B cell (primary cell): ENCODE data around the gene CDIPT. TPM values are rescaled to one million over a fixed set of nuclear protein-coding genes. Genes with fewer than 3 reads are reported as not detected.
A peak's percentile ranks its signal among the peaks of the same experiment; 100 is the strongest.

Source experiments
- ATAC-seq: fragments of 200-7000 bp; cut with Tn5 transposase; one replicate; pipeline ENCODE4 v1.10.0; 2021; ENCODE audit warnings: low read depth, mild to moderate bottlenecking, moderate number of reproducible peaks, moderate library complexity
- CTCF ChIA-PET: fragments of 350-600 bp; sonication (Branson Sonifier 250); formaldehyde crosslinking; loops from one replicate; lab custom pipeline; 2021; ENCODE audit warnings: antibody characterized with exemption, inconsistent platforms; lab: Charles Lee
- POLR2A ChIA-PET: fragments of 350-600 bp; sonication (Branson Sonifier 250); formaldehyde crosslinking; loops from one replicate; lab custom pipeline; 2021; ENCODE audit warnings: antibody characterized with exemption; lab: Charles Lee
- DNase-seq: peaks from one replicate; pipeline ENCODE4 v3.0.0; 2013
- H2AFZ ChIP-seq: 2 replicates; pipeline ENCODE4 v1.6.1; 2012; ENCODE audit warnings: mild to moderate bottlenecking, low read depth, low read length; ENCODE audit not compliant: insufficient read depth, poor library complexity, severe bottlenecking
- H3K27ac ChIP-seq, 2 donors: 1 replicate in 1 of 2; 2 replicates in 1 of 2; pipeline ENCODE4 v1.5.1; 2012 to 2013; ENCODE audit warnings: low read length in 2 of 2, mild to moderate bottlenecking in 2 of 2, moderate library complexity in 1 of 2
- H3K27me3 ChIP-seq, 4 experiments: fragments of 200-600 bp in 1 of 4; sonication (generic) in 1 of 4; replicated peaks in 1 of 4; 1 replicate in 2 of 4; 2 replicates in 2 of 4; pipeline versions ENCODE4 v1.6.1 to v1.7.0; 2013 to 2016; ENCODE audit warnings: low read length in 3 of 4, mild to moderate bottlenecking in 2 of 4, mixed read lengths in 1 of 4, moderate library complexity in 1 of 4; ENCODE audit not compliant: insufficient read depth in 4 of 4, control insufficient read depth in 3 of 4; ENCODE audit errors: control extremely low read depth in 1 of 4
- H3K36me3 ChIP-seq, 2 experiments: replicated peaks in 1 of 2; 1 replicate in 1 of 2; 2 replicates in 1 of 2; pipeline versions ENCODE4 v1.6.1 to v1.7.1; 2013; ENCODE audit warnings: low read length in 1 of 2; ENCODE audit not compliant: insufficient read depth in 2 of 2, control insufficient read depth in 1 of 2; ENCODE audit errors: control extremely low read depth in 1 of 2, extremely low read depth in 1 of 2
- H3K4me1 ChIP-seq, 2 donors: fragments of 200-600 bp in 1 of 2; sonication (generic) in 1 of 2; 1 replicate in 1 of 2; 2 replicates in 1 of 2; pipeline versions ENCODE4 v1.5.1 to v1.6.1; 2013 to 2017; ENCODE audit warnings: low read length in 2 of 2; ENCODE audit not compliant: control insufficient read depth in 2 of 2, insufficient read depth in 2 of 2
- H3K4me2 ChIP-seq: replicated peaks from 2 replicates; pipeline ENCODE3; 2012; ENCODE audit warnings: mild to moderate bottlenecking, low read depth, low read length; ENCODE audit not compliant: poor library complexity, severe bottlenecking
- H3K4me3 ChIP-seq, 5 experiments: fragments of 200-600 bp in 1 of 5; sonication (generic) in 1 of 5; 1 replicate in 3 of 5; 2 replicates in 2 of 5; pipeline versions ENCODE4 v1.5.1 to v1.7.0; 2011 to 2016; ENCODE audit warnings: low read length in 4 of 5, mild to moderate bottlenecking in 4 of 5, low read depth in 2 of 5, control low read depth in 1 of 5, moderate library complexity in 1 of 5; ENCODE audit not compliant: insufficient read depth in 1 of 5; ENCODE audit errors: control extremely low read depth in 1 of 5, extremely low read depth in 1 of 5
- H3K79me2 ChIP-seq: fragments of 200-600 bp; sonication (generic); one replicate; pipeline ENCODE4 v1.6.0; 2016; ENCODE audit warnings: low read length; ENCODE audit not compliant: control insufficient read depth, insufficient read depth
- H3K9ac ChIP-seq: fragments of 200-600 bp; sonication (generic); 2 replicates; pipeline ENCODE4 v1.6.1; 2017; ENCODE audit warnings: mild to moderate bottlenecking, low read length, moderate library complexity
- H3K9me3 ChIP-seq, 3 donors: one replicate each; pipeline versions ENCODE4 v1.6.1 to v1.7.1; 2013; ENCODE audit warnings: low read length in 2 of 3; ENCODE audit not compliant: control insufficient read depth in 2 of 3, insufficient read depth in 1 of 3; ENCODE audit errors: control extremely low read depth in 1 of 3
- H4K20me1 ChIP-seq: 2 replicates; pipeline ENCODE4 v1.6.0; 2012; ENCODE audit warnings: mild to moderate bottlenecking, low read length; ENCODE audit not compliant: insufficient read depth, control insufficient read depth, poor library complexity, severe bottlenecking
- H3K27ac Mint-ChIP-seq: one replicate; pipeline ENCODE4 v1.8.0; 2021; ENCODE audit warnings: mixed read lengths
- H3K27me3 Mint-ChIP-seq: one replicate; pipeline ENCODE4 v1.8.0; 2021; ENCODE audit warnings: mixed read lengths
- H3K4me1 Mint-ChIP-seq: one replicate; pipeline ENCODE4 v1.8.0; 2021; ENCODE audit warnings: mixed read lengths
- H3K4me3 Mint-ChIP-seq: one replicate; pipeline ENCODE4 v1.8.0; 2021; ENCODE audit warnings: mixed read lengths
- H3K9me3 Mint-ChIP-seq: one replicate; pipeline ENCODE4 v1.8.0; 2022; ENCODE audit warnings: mixed read lengths; ENCODE audit not compliant: insufficient read depth
- CTCF ChIP-seq: fragments of 200-600 bp; IDR thresholded peaks from one replicate; pipeline ENCODE4 v1.8.0; 2022; ENCODE audit warnings: antibody characterized with exemption, mild to moderate bottlenecking
- EZH2 ChIP-seq: IDR thresholded peaks from 2 replicates; pipeline ENCODE4 v1.6.1; 2012; ENCODE audit warnings: borderline replicate concordance, low read depth, mild to moderate bottlenecking, moderate library complexity, low read length; ENCODE audit not compliant: insufficient read depth, poor library complexity, severe bottlenecking
- WGBS: methylation state at CpG from one replicate; pipeline ENCODE4 v1.1.5; 2013; ENCODE audit warnings: missing lambda C conversion rate; ENCODE audit not compliant: insufficient coverage; 5-methylcytosine and 5-hydroxymethylcytosine counted together
- intact Hi-C: fragments of 100-400 bp; cut with micrococcal nuclease; formaldehyde crosslinking; loops from one replicate; pipeline ENCODE4 v1.10.0; 2022
- polyA plus RNA-seq: library from polyadenylated mRNA; depleted of rRNA; stranded (reverse); fragments of >200 nt; gene quantifications from 2 replicates; pipeline ENCODE4 v1.2.3, GENCODE V29; 2012
- total RNA-seq, 2 donors: library from RNA; stranded (reverse); fragments of 120-200 nt in 1 of 2; gene quantifications; 1 replicate in 1 of 2; 2 replicates in 1 of 2; pipeline versions ENCODE4 v1.2.3 to v1.2.4, GENCODE V29; 2013 to 2022

The CDIPT gene
- total and polyA plus RNA-seq, 2 donors (not counting 1 experiment from before 2014, with no cell fraction given), result 51.2 to 63.3 TPM

GRCh38 chr16:29900102-29900887 is 37.3 kb upstream of the CDIPT start, which contains the start of gene ASPHD1:
TSS of gene ASPHD1 (plus strand) at chr16:29900488. CDS start at chr16:29900972, 484 bp downstream.
- Histone ChIP-seq H3K4me3 (peak within 1 kb of the TSS in 4 of 5 experiments; percentile 29 to 62 (median 50)), H3K4me2 (peak within 1 kb of the TSS; percentile 92), H2AFZ (peak within 1 kb of the TSS; percentile 58), H3K9me3 (peaks cover 0 to 22% (median 0%) of the 10 kb centered on the region in 3 donors), H3K4me1 (peaks cover 15 to 22% of the 10 kb centered on the region in 2 donors), H4K20me1 (no peaks in the 10 kb centered on the region), H3K9ac (peak within 1 kb of the TSS; percentile 61), H3K27ac (no peak within 1 kb of the TSS), H3K27me3 (peaks cover 0 to 48% (median 25%) of the 10 kb centered on the region in 4 experiments), H3K79me2 (no peaks in the 10 kb centered on the region), H3K36me3 (no peaks in the 10 kb centered on the region)
- Mint-ChIP-seq H3K27ac (no peak within 1 kb of the TSS), H3K27me3 (peaks cover 32% of the 10 kb centered on the region), H3K4me3 (peak within 1 kb of the TSS; percentile 62), H3K4me1 (peaks cover 3% of the 10 kb centered on the region), H3K9me3 (no peaks in the 10 kb centered on the region)
- intact Hi-C loops, result loop anchor here (1.0 to 10.0 kb wide), 3 partner anchors 26 to 205 kb away; partner anchors contain the start of genes CDIPT and KCTD13
- POLR2A ChIA-PET, result no interaction called here
- WGBS, result under 1% methylated on average over 48 of the region's 67 CpGs
- peak; percentile 83 for DNase-seq
- CTCF ChIA-PET, result no interaction called here
- TF ChIP-seq EZH2, result no peak
- peak; percentile 83 for ATAC-seq

GRCh38 chr16:29899516-29900101 is 36.6 kb upstream of the CDIPT start, which contains the start of gene SEZ6L2:
TSS of gene SEZ6L2 (minus strand) at chr16:29899550. CDS start at chr16:29899019, 531 bp downstream.
- DNase-seq, result peak; percentile 22
- Mint-ChIP-seq H3K4me1 (peaks cover 3% of the 10 kb centered on the region), H3K27me3 (peaks cover 34% of the 10 kb centered on the region), H3K27ac (no peak within 1 kb of the TSS), H3K4me3 (peak within 1 kb of the TSS; percentile 62), H3K9me3 (no peaks in the 10 kb centered on the region)
- Histone ChIP-seq H3K79me2 (no peaks in the 10 kb centered on the region), H3K9me3 (peaks cover 0 to 22% (median 0%) of the 10 kb centered on the region in 3 donors), H3K4me2 (peak within 1 kb of the TSS; percentile 92), H3K4me1 (peaks cover 15 to 22% of the 10 kb centered on the region in 2 donors), H3K27ac (no peak within 1 kb of the TSS), H3K4me3 (peak within 1 kb of the TSS in 4 of 5 experiments; percentile 29 to 62 (median 50)), H3K27me3 (peaks cover 0 to 48% (median 25%) of the 10 kb centered on the region in 4 experiments), H3K9ac (peak within 1 kb of the TSS; percentile 61), H2AFZ (peak within 1 kb of the TSS; percentile 58), H3K36me3 (no peaks in the 10 kb centered on the region), H4K20me1 (no peaks in the 10 kb centered on the region)
- POLR2A ChIA-PET, result no interaction called here
- CTCF ChIA-PET, result no interaction called here
- WGBS, result 1% methylated on average over 27 of the region's 29 CpGs
- intact Hi-C loops, result loop anchor here (1.0 to 10.0 kb wide), 3 partner anchors 27 to 205 kb away; partner anchors contain the start of genes CDIPT and KCTD13
- no peak for TF ChIP-seq EZH2
- TF ChIP-seq CTCF, result no peak
- ATAC-seq, result no peak
